HG03439 (cell line): ENCODE results near the gene TMSB15C.

Experiments
- ATAC-seq: cut with Tn5 transposase; IDR thresholded peaks from one replicate; pipeline ENCODE4 v1.9.1; 2021; ENCODE audit warnings: mild to moderate bottlenecking, moderate library complexity; ENCODE audit not compliant: unreplicated experiment

The TMSB15C gene

GRCh38 chrX:104047171-104047570 lies 28.9 kb downstream of the TMSB15C start:
- no peak for ATAC-seq

- no peak for ATAC-seq
Observed at GRCh38 chrX:104045642-104046041, 30.4 kb downstream of the TMSB15C start.

GRCh38 chrX:104041003-104041402 lies 35.0 kb downstream of the TMSB15C start:
- no peak for ATAC-seq

- no peak for ATAC-seq
Observed at GRCh38 chrX:104039689-104040505, 36.1 kb downstream of the TMSB15C start, which contains the start of gene H2BW2. Gene H2BW2 (plus strand): TSS chrX:104039956. CDS start chrX:104039995, 39 bp downstream.
